SK-N-DZ (cell line): Measurements from ENCODE around the gene DGKH.
"Not testable (repeated sequence)": the region's sequence is repeated elsewhere in the genome, so short reads cannot be mapped to it uniquely, and the experiment has no call there.

Experiments used
- DNase-seq: peaks from one replicate; pipeline ENCODE4 v3.0.0-alpha.2; 2015; ENCODE audit warnings: low spot score

Gene DGKH

GRCh38 chr13:42113478-42113877, 65.0 kb downstream of the DGKH start:
- DNase-seq: peak; percentile 43

- no peak for DNase-seq
Observed at GRCh38 chr13:42114278-42114677, 65.8 kb downstream of the DGKH start.

- no peak for DNase-seq
Observed at GRCh38 chr13:42114912-42115311, 66.5 kb downstream of the DGKH start.

GRCh38 chr13:42116225-42116624, 67.8 kb downstream of the DGKH start:
- DNase-seq: no peak

- no peak for DNase-seq
Observed at GRCh38 chr13:42119041-42119440, 70.6 kb downstream of the DGKH start.

- no peak for DNase-seq
Observed at GRCh38 chr13:42119875-42120274, 71.4 kb downstream of the DGKH start.

GRCh38 chr13:42123600-42123999, 75.2 kb downstream of the DGKH start:
- no peak for DNase-seq

GRCh38 chr13:42125046-42125445, 76.6 kb downstream of the DGKH start:
- no peak for DNase-seq

- no peak for DNase-seq
Observed at GRCh38 chr13:42127047-42127446, 78.6 kb downstream of the DGKH start.

- DNase-seq: no peak
Observed at GRCh38 chr13:42129033-42129432, 80.6 kb downstream of the DGKH start.

- DNase-seq: no peak
Observed at GRCh38 chr13:42136518-42136917, 88.1 kb downstream of the DGKH start.

GRCh38 chr13:42137856-42138537, 89.5 kb downstream of the DGKH start:
- no peak for DNase-seq

- no peak for DNase-seq
Observed at GRCh38 chr13:42140494-42140893, 92.0 kb downstream of the DGKH start.

- DNase-seq: not testable (repeated sequence)
Observed at GRCh38 chr13:42141052-42141451, 92.6 kb downstream of the DGKH start.

- DNase-seq: no peak
Observed at GRCh38 chr13:42146359-42146758, 97.9 kb downstream of the DGKH start.

GRCh38 chr13:42148538-42148937, 100.1 kb downstream of the DGKH start:
- no peak for DNase-seq

GRCh38 chr13:42149136-42149535, 100.7 kb downstream of the DGKH start:
- DNase-seq: no peak

- no peak for DNase-seq
Observed at GRCh38 chr13:42151781-42152180, 103.3 kb downstream of the DGKH start.

- DNase-seq: no peak
Observed at GRCh38 chr13:42152495-42152894, 104.0 kb downstream of the DGKH start.

- DNase-seq: no peak
Observed at GRCh38 chr13:42153199-42154113, 105.0 kb downstream of the DGKH start.

GRCh38 chr13:42155251-42155650, 106.8 kb downstream of the DGKH start:
- DNase-seq: no peak

- DNase-seq: not testable (repeated sequence)
Observed at GRCh38 chr13:42163338-42163737, 114.9 kb downstream of the DGKH start.

GRCh38 chr13:42163910-42164309, 115.5 kb downstream of the DGKH start:
- DNase-seq: not testable (repeated sequence)
